HEK293 (cell line): ENCODE measurements around the gene ZNF8.
A peak's percentile ranks its signal among the peaks of the same experiment; 100 is the strongest.

ENCODE experiments used
- CTCF ChIA-PET: fragments of 350-600 bp; formaldehyde crosslinking; extraction: SDS; loops from one replicate; lab custom pipeline; 2021; ENCODE audit warnings: antibody characterized with exemption; lab: Yijun Ruan, JAX
- POLR2A ChIA-PET: fragments of 300-600 bp; formaldehyde crosslinking; extraction: SDS; loops from one replicate; lab custom pipeline; 2020; ENCODE audit warnings: antibody characterized with exemption, inconsistent platforms; lab: Yijun Ruan, JAX
- H3K27ac ChIP-seq: fragments of 200-500 bp; sonication (Bioruptor generic); 2 replicates; pipeline ENCODE4 v1.5.1; 2014; ENCODE audit warnings: low read depth, low read length, control low read depth, inconsistent platforms; ENCODE audit errors: extremely low read depth
- H3K36me3 ChIP-seq, 2 experiments: fragments of 200-500 bp in 1 of 2; sonication (Bioruptor generic) in 1 of 2; 1 replicate in 1 of 2; 2 replicates in 1 of 2; pipeline ENCODE4 v1.5.1; 2014 to 2017; ENCODE audit warnings: inconsistent platforms in 2 of 2, low read length in 2 of 2; ENCODE audit not compliant: control insufficient read depth in 2 of 2, insufficient read depth in 1 of 2
- H3K4me1 ChIP-seq: fragments of 200-500 bp; sonication (Bioruptor generic); 2 replicates; pipeline ENCODE4 v1.5.1; 2014; ENCODE audit warnings: mild to moderate bottlenecking, low read length, inconsistent platforms; ENCODE audit not compliant: control insufficient read depth, insufficient read depth
- H3K4me3 ChIP-seq: 2 replicates; pipeline ENCODE4 v1.5.1; 2011; ENCODE audit warnings: low read depth, mild to moderate bottlenecking, control low read depth, low read length, moderate library complexity
- H3K9me3 ChIP-seq: fragments of 200-500 bp; sonication (Bioruptor generic); 2 replicates; pipeline ENCODE4 v1.5.1; 2014; ENCODE audit warnings: low read depth, low read length, inconsistent platforms; ENCODE audit not compliant: control insufficient read depth, insufficient read depth
- GFI1B ChIP-seq: fragments of 450-650 bp; formaldehyde crosslinking; IDR thresholded peaks from 2 replicates; pipeline ENCODE4 v1.5.1; 2016; ENCODE audit warnings: missing biosample characterization, missing genetic modification characterization
- HOXA7 ChIP-seq: sonication (generic); formaldehyde crosslinking; IDR thresholded peaks from 2 replicates; pipeline ENCODE4 v1.8.1; 2022; ENCODE audit warnings: missing genetic modification reagents, borderline replicate concordance
- OVOL3 ChIP-seq: fragments of 450-650 bp; formaldehyde crosslinking; IDR thresholded peaks from 2 replicates; pipeline ENCODE4 v1.5.1; 2016; ENCODE audit warnings: missing biosample characterization, missing genetic modification characterization
- PRDM1 ChIP-seq: fragments of 450-650 bp; formaldehyde crosslinking; IDR thresholded peaks from 2 replicates; pipeline ENCODE4; 2016; ENCODE audit warnings: missing biosample characterization, missing genetic modification characterization
- PRDM4 ChIP-seq: fragments of 450-650 bp; formaldehyde crosslinking; IDR thresholded peaks from 2 replicates; pipeline ENCODE4 v1.5.1; 2017; ENCODE audit warnings: missing biosample characterization, missing genetic modification characterization
- SCRT2 ChIP-seq: fragments of 450-650 bp; formaldehyde crosslinking; IDR thresholded peaks from 2 replicates; pipeline ENCODE4 v1.5.1; 2016; ENCODE audit warnings: missing biosample characterization, missing genetic modification characterization
- SP2 ChIP-seq: fragments of 450-650 bp; formaldehyde crosslinking; IDR thresholded peaks from 2 replicates; pipeline ENCODE4 v1.5.1; 2016; ENCODE audit warnings: missing biosample characterization, missing genetic modification characterization
- YY1 ChIP-seq: fragments of 450-650 bp; formaldehyde crosslinking; IDR thresholded peaks from 2 replicates; pipeline ENCODE4 v1.5.1; 2018; ENCODE audit warnings: missing biosample characterization, missing genetic modification characterization
- ZBTB11 ChIP-seq: fragments of 450-650 bp; formaldehyde crosslinking; conservative IDR thresholded peaks from 2 replicates; pipeline ENCODE4 v1.5.1; 2016; ENCODE audit warnings: low read depth, missing biosample characterization, missing genetic modification characterization
- ZBTB8A ChIP-seq: fragments of 450-650 bp; formaldehyde crosslinking; IDR thresholded peaks from 2 replicates; pipeline ENCODE4 v1.5.1; 2016; ENCODE audit warnings: missing biosample characterization, missing genetic modification characterization
- ZFP37 ChIP-seq: fragments of 450-650 bp; formaldehyde crosslinking; IDR thresholded peaks from 2 replicates; pipeline ENCODE4 v1.5.1; 2016; ENCODE audit warnings: missing biosample characterization, missing genetic modification characterization
- ZNF239 ChIP-seq: fragments of 450-650 bp; formaldehyde crosslinking; IDR thresholded peaks from 2 replicates; pipeline ENCODE4 v1.5.1; 2016; ENCODE audit warnings: missing biosample characterization, missing genetic modification characterization
- ZNF24 ChIP-seq: fragments of 450-650 bp; formaldehyde crosslinking; IDR thresholded peaks from 2 replicates; pipeline ENCODE4 v1.5.1; 2016; ENCODE audit warnings: missing biosample characterization, missing genetic modification characterization
- ZNF280D ChIP-seq: fragments of 450-650 bp; formaldehyde crosslinking; IDR thresholded peaks from 2 replicates; pipeline ENCODE4 v1.5.1; 2016; ENCODE audit warnings: missing biosample characterization, missing genetic modification characterization
- ZNF341 ChIP-seq: fragments of 450-650 bp; formaldehyde crosslinking; IDR thresholded peaks from 2 replicates; pipeline ENCODE4; 2016; ENCODE audit warnings: low read depth, missing biosample characterization, missing genetic modification characterization
- ZNF362 ChIP-seq: fragments of 450-650 bp; formaldehyde crosslinking; IDR thresholded peaks from 2 replicates; pipeline ENCODE4 v1.5.1; 2016; ENCODE audit warnings: missing biosample characterization, missing genetic modification characterization
- ZNF416 ChIP-seq: fragments of 450-650 bp; formaldehyde crosslinking; IDR thresholded peaks from 2 replicates; pipeline ENCODE4 v1.5.1; 2016; ENCODE audit warnings: missing biosample characterization, missing genetic modification characterization
- ZNF660 ChIP-seq: fragments of 450-650 bp; IDR thresholded peaks from 2 replicates; pipeline ENCODE4 v1.5.1; 2018; ENCODE audit warnings: missing biosample characterization, mild to moderate bottlenecking, missing genetic modification characterization
- ZNF707 ChIP-seq: fragments of 450-650 bp; formaldehyde crosslinking; IDR thresholded peaks from 2 replicates; pipeline ENCODE4 v1.5.1; 2016; ENCODE audit warnings: missing biosample characterization, missing genetic modification characterization
- ZNF777 ChIP-seq: fragments of 450-650 bp; formaldehyde crosslinking; IDR thresholded peaks from 2 replicates; pipeline ENCODE4 v1.5.1; 2017; ENCODE audit warnings: missing biosample characterization, missing genetic modification characterization, borderline replicate concordance
- ZNF843 ChIP-seq: fragments of 450-650 bp; formaldehyde crosslinking; IDR thresholded peaks from 2 replicates; pipeline ENCODE4 v1.5.1; 2016; ENCODE audit warnings: missing biosample characterization, missing genetic modification characterization

Gene ZNF8

GRCh38 chr19:58277748-58278540, 811 bp upstream of the ZNF8 start:
- peak overlapping the region; percentile 87 for H3K4me3 ChIP-seq
- ChIA-PET CTCF (interaction anchor here (0.7 kb wide), 1 partner anchor 261 kb away, joined by 4 read pairs; no protein-coding TSS in a partner anchor), POLR2A (interaction anchor here (0.6 to 2.1 kb wide), 17 partner anchors 9 to 266 kb away, joined by 3 to 13 read pairs (median 7); partner anchors contain the start of genes ERVK3-1, TRIM28, ZBTB45 and ZNF497)
- no peaks in the 10 kb centered on the region for H3K4me1 ChIP-seq
- no peaks in the 10 kb centered on the region for H3K9me3 ChIP-seq
- H3K27ac ChIP-seq, result peak overlapping the region; percentile 75
- H3K36me3 ChIP-seq, result peaks cover 38 to 47% of the 10 kb centered on the region in 2 experiments
- TF ChIP-seq ZNF362 (tag by site-specific recombination) (peak; percentile 37; the same call in 1 of the 2 replicates), GFI1B (tag by site-specific recombination) (no peak), ZNF777 (0 out of 2 replicates have a peak, but pooled peaks have one; percentile 53), ZNF280D (tag by site-specific recombination) (peak; percentile 61; the same call in 1 of the 2 replicates), ZBTB8A (tag by site-specific recombination) (peak; percentile 14; the same call in 1 of the 2 replicates), YY1 (tag by site-specific recombination) (no peak), PRDM1 (tag by site-specific recombination) (peak; percentile 93), ZNF660 (0 out of 2 replicates have a peak, but pooled peaks have one; percentile 67), ZNF239 (tag by site-specific recombination) (no peak), HOXA7 (CRISPR knock-in tag) (no peak), ZBTB11 (peak; percentile 92; the same call in 1 of the 2 replicates), ZFP37 (tag by site-specific recombination) (peak; percentile 40)

- Histone ChIP-seq H3K27ac (peak overlapping the region; percentile 82), H3K36me3 (peaks cover 44 to 52% of the 10 kb centered on the region in 2 experiments), H3K9me3 (no peaks in the 10 kb centered on the region), H3K4me3 (peak overlapping the region; percentile 87), H3K4me1 (no peaks in the 10 kb centered on the region)
- POLR2A ChIA-PET, result interaction anchor here (0.7 to 2.1 kb wide), 15 partner anchors 8 to 265 kb away, joined by 3 to 13 read pairs (median 7); partner anchors contain the start of genes ERVK3-1, TRIM28, ZBTB45 and ZNF497
- CTCF ChIA-PET, result no interaction called here
- TF ChIP-seq ZNF24 (tag by site-specific recombination) (0 out of 2 replicates have a peak, but pooled peaks have one; percentile 17), PRDM4 (tag by site-specific recombination) (no peak), ZNF416 (tag by site-specific recombination) (no peak), ZNF843 (tag by site-specific recombination) (0 out of 2 replicates have a peak, but pooled peaks have one; percentile 11), ZNF341 (tag by site-specific recombination) (no peak; the same call in 1 of the 2 replicates), SP2 (tag by site-specific recombination) (no peak), PRDM1 (tag by site-specific recombination) (no peak), ZNF707 (tag by site-specific recombination) (no peak), SCRT2 (tag by site-specific recombination) (no peak), OVOL3 (0 out of 2 replicates have a peak, but pooled peaks have one; percentile 39)
Measured at GRCh38 chr19:58279042-58279924, 528 bp downstream of the ZNF8 start.
